ENCODE results near the gene MOSPD3.

GRCh38 chr7:100621554-100621953 is 9.2 kb downstream of the MOSPD3 start:
- no peak for TF ChIP-seq EZH2 (IDR thresholded peaks at IDR 0.05; ENCODE audit: borderline replicate concordance, low read length)
- no peak for TF ChIP-seq CTCF (conservative IDR thresholded peaks at IDR 0.05 in 1 of 2, IDR thresholded peaks at IDR 0.05 in 1 of 2; ENCODE audit: extremely low read depth in 1 of 2, insufficient read depth in 1 of 2, low read depth in 1 of 2, low read length in 2 of 2)
